B cell (primary cell): ENCODE measurements around the gene SLC44A4. TPM values are rescaled to one million over a fixed set of nuclear protein-coding genes. Genes with fewer than 3 reads are reported as not detected.

ENCODE experiments used
- ATAC-seq: fragments of 200-7000 bp; cut with Tn5 transposase; one replicate; pipeline ENCODE4 v1.10.0; 2021; ENCODE audit warnings: low read depth, mild to moderate bottlenecking, moderate number of reproducible peaks, moderate library complexity
- CTCF ChIA-PET: fragments of 350-600 bp; sonication (Branson Sonifier 250); formaldehyde crosslinking; loops from one replicate; lab custom pipeline; 2021; ENCODE audit warnings: antibody characterized with exemption, inconsistent platforms; lab: Charles Lee
- POLR2A ChIA-PET: fragments of 350-600 bp; sonication (Branson Sonifier 250); formaldehyde crosslinking; loops from one replicate; lab custom pipeline; 2021; ENCODE audit warnings: antibody characterized with exemption; lab: Charles Lee
- DNase-seq: peaks from one replicate; pipeline ENCODE4 v3.0.0; 2013
- H2AFZ ChIP-seq: 2 replicates; pipeline ENCODE4 v1.6.1; 2012; ENCODE audit warnings: mild to moderate bottlenecking, low read depth, low read length; ENCODE audit not compliant: insufficient read depth, poor library complexity, severe bottlenecking
- H3K27ac ChIP-seq, 2 donors: 1 replicate in 1 of 2; 2 replicates in 1 of 2; pipeline ENCODE4 v1.5.1; 2012 to 2013; ENCODE audit warnings: low read length in 2 of 2, mild to moderate bottlenecking in 2 of 2, moderate library complexity in 1 of 2
- H3K27me3 ChIP-seq, 4 experiments: fragments of 200-600 bp in 1 of 4; sonication (generic) in 1 of 4; replicated peaks in 1 of 4; 1 replicate in 2 of 4; 2 replicates in 2 of 4; pipeline versions ENCODE4 v1.6.1 to v1.7.0; 2013 to 2016; ENCODE audit warnings: low read length in 3 of 4, mild to moderate bottlenecking in 2 of 4, mixed read lengths in 1 of 4, moderate library complexity in 1 of 4; ENCODE audit not compliant: insufficient read depth in 4 of 4, control insufficient read depth in 3 of 4; ENCODE audit errors: control extremely low read depth in 1 of 4
- H3K36me3 ChIP-seq, 2 experiments: replicated peaks in 1 of 2; 1 replicate in 1 of 2; 2 replicates in 1 of 2; pipeline versions ENCODE4 v1.6.1 to v1.7.1; 2013; ENCODE audit warnings: low read length in 1 of 2; ENCODE audit not compliant: insufficient read depth in 2 of 2, control insufficient read depth in 1 of 2; ENCODE audit errors: control extremely low read depth in 1 of 2, extremely low read depth in 1 of 2
- H3K4me1 ChIP-seq, 2 donors: fragments of 200-600 bp in 1 of 2; sonication (generic) in 1 of 2; 1 replicate in 1 of 2; 2 replicates in 1 of 2; pipeline versions ENCODE4 v1.5.1 to v1.6.1; 2013 to 2017; ENCODE audit warnings: low read length in 2 of 2; ENCODE audit not compliant: control insufficient read depth in 2 of 2, insufficient read depth in 2 of 2
- H3K4me2 ChIP-seq: replicated peaks from 2 replicates; pipeline ENCODE3; 2012; ENCODE audit warnings: mild to moderate bottlenecking, low read depth, low read length; ENCODE audit not compliant: poor library complexity, severe bottlenecking
- H3K4me3 ChIP-seq, 5 experiments: fragments of 200-600 bp in 1 of 5; sonication (generic) in 1 of 5; 1 replicate in 3 of 5; 2 replicates in 2 of 5; pipeline versions ENCODE4 v1.5.1 to v1.7.0; 2011 to 2016; ENCODE audit warnings: low read length in 4 of 5, mild to moderate bottlenecking in 4 of 5, low read depth in 2 of 5, control low read depth in 1 of 5, moderate library complexity in 1 of 5; ENCODE audit not compliant: insufficient read depth in 1 of 5; ENCODE audit errors: control extremely low read depth in 1 of 5, extremely low read depth in 1 of 5
- H3K79me2 ChIP-seq: fragments of 200-600 bp; sonication (generic); one replicate; pipeline ENCODE4 v1.6.0; 2016; ENCODE audit warnings: low read length; ENCODE audit not compliant: control insufficient read depth, insufficient read depth
- H3K9ac ChIP-seq: fragments of 200-600 bp; sonication (generic); 2 replicates; pipeline ENCODE4 v1.6.1; 2017; ENCODE audit warnings: mild to moderate bottlenecking, low read length, moderate library complexity
- H3K9me3 ChIP-seq, 3 donors: one replicate each; pipeline versions ENCODE4 v1.6.1 to v1.7.1; 2013; ENCODE audit warnings: low read length in 2 of 3; ENCODE audit not compliant: control insufficient read depth in 2 of 3, insufficient read depth in 1 of 3; ENCODE audit errors: control extremely low read depth in 1 of 3
- H4K20me1 ChIP-seq: 2 replicates; pipeline ENCODE4 v1.6.0; 2012; ENCODE audit warnings: mild to moderate bottlenecking, low read length; ENCODE audit not compliant: insufficient read depth, control insufficient read depth, poor library complexity, severe bottlenecking
- H3K27ac Mint-ChIP-seq: one replicate; pipeline ENCODE4 v1.8.0; 2021; ENCODE audit warnings: mixed read lengths
- H3K27me3 Mint-ChIP-seq: one replicate; pipeline ENCODE4 v1.8.0; 2021; ENCODE audit warnings: mixed read lengths
- H3K4me1 Mint-ChIP-seq: one replicate; pipeline ENCODE4 v1.8.0; 2021; ENCODE audit warnings: mixed read lengths
- H3K4me3 Mint-ChIP-seq: one replicate; pipeline ENCODE4 v1.8.0; 2021; ENCODE audit warnings: mixed read lengths
- H3K9me3 Mint-ChIP-seq: one replicate; pipeline ENCODE4 v1.8.0; 2022; ENCODE audit warnings: mixed read lengths; ENCODE audit not compliant: insufficient read depth
- EZH2 ChIP-seq: IDR thresholded peaks from 2 replicates; pipeline ENCODE4 v1.6.1; 2012; ENCODE audit warnings: borderline replicate concordance, low read depth, mild to moderate bottlenecking, moderate library complexity, low read length; ENCODE audit not compliant: insufficient read depth, poor library complexity, severe bottlenecking
- WGBS: methylation state at CpG from one replicate; pipeline ENCODE4 v1.1.5; 2013; ENCODE audit warnings: missing lambda C conversion rate; ENCODE audit not compliant: insufficient coverage; 5-methylcytosine and 5-hydroxymethylcytosine counted together
- intact Hi-C: fragments of 100-400 bp; cut with micrococcal nuclease; formaldehyde crosslinking; loops from one replicate; pipeline ENCODE4 v1.10.0; 2022
- polyA plus RNA-seq: library from polyadenylated mRNA; depleted of rRNA; stranded (reverse); fragments of >200 nt; gene quantifications from 2 replicates; pipeline ENCODE4 v1.2.3, GENCODE V29; 2012
- total RNA-seq, 2 donors: library from RNA; stranded (reverse); fragments of 120-200 nt in 1 of 2; gene quantifications; 1 replicate in 1 of 2; 2 replicates in 1 of 2; pipeline versions ENCODE4 v1.2.3 to v1.2.4, GENCODE V29; 2013 to 2022
- TF ChIP-seq, protein P1 (sequence below): fragments of 200-600 bp; IDR thresholded peaks from one replicate; pipeline ENCODE4 v1.8.0; 2022; ENCODE audit warnings: antibody characterized with exemption, mild to moderate bottlenecking

The SLC44A4 gene
- total and polyA plus RNA-seq, 2 donors (not counting 1 experiment from before 2014, with no cell fraction given) = not detected

- Histone ChIP-seq H3K27ac (no peak overlapping the region), H3K9me3 (no peaks in the 10 kb centered on the region), H3K79me2 (no peaks in the 10 kb centered on the region), H3K4me2 (no peak overlapping the region), H2AFZ (no peak overlapping the region), H3K27me3 (no peaks in the 10 kb centered on the region), H4K20me1 (peaks cover 6% of the 10 kb centered on the region), H3K4me1 (no peaks in the 10 kb centered on the region), H3K4me3 (no peak overlapping the region), H3K36me3 (peaks cover 2 to 70% of the 10 kb centered on the region in 2 experiments), H3K9ac (no peak overlapping the region)
- POLR2A ChIA-PET = interaction anchor here (0.6 kb wide), 2 partner anchors 211 to 1266 kb away, joined by 3 to 4 read pairs; no protein-coding TSS in a partner anchor
- H3K27me3 Mint-ChIP-seq = no peaks in the 10 kb centered on the region
- TF ChIP-seq, protein P1, sequence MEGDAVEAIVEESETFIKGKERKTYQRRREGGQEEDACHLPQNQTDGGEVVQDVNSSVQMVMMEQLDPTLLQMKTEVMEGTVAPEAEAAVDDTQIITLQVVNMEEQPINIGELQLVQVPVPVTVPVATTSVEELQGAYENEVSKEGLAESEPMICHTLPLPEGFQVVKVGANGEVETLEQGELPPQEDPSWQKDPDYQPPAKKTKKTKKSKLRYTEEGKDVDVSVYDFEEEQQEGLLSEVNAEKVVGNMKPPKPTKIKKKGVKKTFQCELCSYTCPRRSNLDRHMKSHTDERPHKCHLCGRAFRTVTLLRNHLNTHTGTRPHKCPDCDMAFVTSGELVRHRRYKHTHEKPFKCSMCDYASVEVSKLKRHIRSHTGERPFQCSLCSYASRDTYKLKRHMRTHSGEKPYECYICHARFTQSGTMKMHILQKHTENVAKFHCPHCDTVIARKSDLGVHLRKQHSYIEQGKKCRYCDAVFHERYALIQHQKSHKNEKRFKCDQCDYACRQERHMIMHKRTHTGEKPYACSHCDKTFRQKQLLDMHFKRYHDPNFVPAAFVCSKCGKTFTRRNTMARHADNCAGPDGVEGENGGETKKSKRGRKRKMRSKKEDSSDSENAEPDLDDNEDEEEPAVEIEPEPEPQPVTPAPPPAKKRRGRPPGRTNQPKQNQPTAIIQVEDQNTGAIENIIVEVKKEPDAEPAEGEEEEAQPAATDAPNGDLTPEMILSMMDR = no peak
- no peak for TF ChIP-seq EZH2
- WGBS = 96% methylated on average over 18 of the region's 19 CpGs
- DNase-seq (no peak), ATAC-seq (no peak)
- H3K4me3 Mint-ChIP-seq = no peak overlapping the region
- no peak overlapping the region for H3K27ac Mint-ChIP-seq
- intact Hi-C loops = no loop called here
- CTCF ChIA-PET = interaction anchor here (0.7 to 2.8 kb wide), 6 partner anchors 11 to 160 kb away, joined by 3 to 8 read pairs (median 4); partner anchors contain the start of gene NEU1
- H3K9me3 Mint-ChIP-seq = no peaks in the 10 kb centered on the region
- no peaks in the 10 kb centered on the region for H3K4me1 Mint-ChIP-seq
Observed at GRCh38 chr6:31887173-31888007, 8.6 kb upstream of the SLC44A4 start.

GRCh38 chr6:31886541-31886991, 7.8 kb upstream of the SLC44A4 start:
- H3K9me3 Mint-ChIP-seq = no peaks in the 10 kb centered on the region
- 97% methylated on average over 18 of the region's 18 CpGs for whole genome bisulfite sequencing

More at GRCh38 chr6:31886541-31886991, 7.8 kb upstream of the SLC44A4 start:
- H3K27ac Mint-ChIP-seq = no peak overlapping the region
- Histone ChIP-seq H3K27ac (no peak overlapping the region), H3K36me3 (peaks cover 2 to 70% of the 10 kb centered on the region in 2 experiments), H4K20me1 (peaks cover 6% of the 10 kb centered on the region), H3K4me2 (no peak overlapping the region), H3K4me3 (no peak overlapping the region), H3K9ac (no peak overlapping the region), H3K4me1 (no peaks in the 10 kb centered on the region), H2AFZ (no peak overlapping the region), H3K9me3 (no peaks in the 10 kb centered on the region), H3K27me3 (no peaks in the 10 kb centered on the region), H3K79me2 (no peaks in the 10 kb centered on the region)
- ChIA-PET CTCF (no interaction called here), POLR2A (no interaction called here)
- H3K4me3 Mint-ChIP-seq = no peak overlapping the region
- H3K4me1 Mint-ChIP-seq = no peaks in the 10 kb centered on the region
- TF ChIP-seq EZH2 = no peak
- TF ChIP-seq, protein P1 = no peak
- H3K27me3 Mint-ChIP-seq = no peaks in the 10 kb centered on the region
- DNase-seq (no peak), ATAC-seq (no peak)
- intact Hi-C loops = no loop called here
